Measurements from ENCODE around the gene SAA2.
A peak's percentile ranks its signal among the peaks of the same experiment; 100 is the strongest.
"Not testable (repeated sequence)": the region's sequence is repeated elsewhere in the genome, so short reads cannot be mapped to it uniquely, and the experiment has no call there.

SAA2 gene

GRCh38 chr11:18247191-18247581 lies 1.3 kb downstream of the SAA2 start:
- DNase-seq = not testable (repeated sequence)

- not testable (repeated sequence) for DNase-seq
These were observed 1.9 kb downstream of the SAA2 start for GRCh38 chr11:18246379-18247190.

GRCh38 chr11:18245396-18245795 lies 3.1 kb downstream of the SAA2 start:
- no peak for DNase-seq

GRCh38 chr11:18243783-18244362 lies 4.6 kb downstream of the SAA2 start:
- peak; percentile 47 for DNase-seq

- no peak for DNase-seq
These were observed 8.8 kb downstream of the SAA2 start for GRCh38 chr11:18239655-18240054.

GRCh38 chr11:18236664-18237356 lies 11.7 kb downstream of the SAA2 start, which contains the start of gene SAA4:
Gene SAA4, minus strand, starts transcription at chr11:18236802. Its CDS starts 876 bp downstream, at chr11:18235926.
- no peak for DNase-seq

- DNase-seq = no peak
These were observed 12.8 kb downstream of the SAA2 start for GRCh38 chr11:18235394-18236334.

GRCh38 chr11:18233912-18234311 lies 14.6 kb downstream of the SAA2 start:
- DNase-seq = no peak

GRCh38 chr11:18230859-18231258 lies 17.6 kb downstream of the SAA2 start:
- DNase-seq = no peak

- DNase-seq = no peak
These were observed 19.0 kb downstream of the SAA2 start for GRCh38 chr11:18229501-18229900.

GRCh38 chr11:18225913-18226312 lies 22.6 kb downstream of the SAA2 start:
- no peak for DNase-seq

GRCh38 chr11:18223591-18224387 lies 24.7 kb downstream of the SAA2 start:
- no peak for DNase-seq

- DNase-seq = no peak
These were observed 25.6 kb downstream of the SAA2 start for GRCh38 chr11:18222814-18223421.

- DNase-seq = no peak
These were observed 27.1 kb downstream of the SAA2 start for GRCh38 chr11:18221274-18221876.

GRCh38 chr11:18209058-18209457 lies 39.4 kb downstream of the SAA2 start:
- DNase-seq = no peak

- no peak for DNase-seq
These were observed 43.7 kb downstream of the SAA2 start for GRCh38 chr11:18204771-18205170.

GRCh38 chr11:18204220-18204619 lies 44.2 kb downstream of the SAA2 start:
- DNase-seq = no peak

GRCh38 chr11:18203723-18204122 lies 44.7 kb downstream of the SAA2 start:
- DNase-seq = no peak

- DNase-seq = not testable (repeated sequence)
These were observed 50.7 kb downstream of the SAA2 start for GRCh38 chr11:18197738-18198137.

- DNase-seq = no peak
These were observed 51.9 kb downstream of the SAA2 start for GRCh38 chr11:18196532-18196931.

Data from activated CD4-positive, alpha-beta T cell treated with anti-CD3 and anti-CD28 coated beads, Interleukin-2, amount 50 U/mL, for 1 hour (primary cell).